GM06990 (cell line): ENCODE data around the gene CGAS.

Source experiments
- DNase-seq: peaks from one replicate; pipeline ENCODE4 v3.0.0-alpha.2; 2011; ENCODE audit not compliant: insufficient read length; ENCODE audit errors: extremely low read depth
- H3K27me3 ChIP-seq: replicated peaks from 2 replicates; pipeline ENCODE4 v1.6.0; 2011; ENCODE audit warnings: low read length; ENCODE audit not compliant: control insufficient read depth, insufficient read depth
- H3K36me3 ChIP-seq: 2 replicates; pipeline ENCODE4 v1.5.1; 2011; ENCODE audit warnings: low read length; ENCODE audit not compliant: control insufficient read depth, insufficient read depth
- H3K4me3 ChIP-seq: replicated peaks from 2 replicates; pipeline ENCODE4 v1.5.1; 2011; ENCODE audit warnings: low read depth, mild to moderate bottlenecking, control low read depth, low read length
- CTCF ChIP-seq: IDR thresholded peaks from 2 replicates; pipeline ENCODE4 v1.5.1; 2011; ENCODE audit warnings: low read length, control low read depth, mild to moderate bottlenecking, inconsistent platforms; ENCODE audit not compliant: insufficient read depth, poor library complexity, severe bottlenecking

CGAS gene

GRCh38 chr6:73418081-73418741, 33.9 kb downstream of the CGAS start:
- no peaks in the 10 kb centered on the region for H3K27me3 ChIP-seq
- no peak for TF ChIP-seq CTCF
- peaks cover 6% of the 10 kb centered on the region for H3K36me3 ChIP-seq
- no peak overlapping the region for H3K4me3 ChIP-seq
- no peak for DNase-seq

GRCh38 chr6:73413102-73413501, 39.0 kb downstream of the CGAS start:
- no peak for TF ChIP-seq CTCF
- Histone ChIP-seq H3K4me3 (no peak overlapping the region), H3K27me3 (no peaks in the 10 kb centered on the region), H3K36me3 (no peaks in the 10 kb centered on the region)
- no peak for DNase-seq

GRCh38 chr6:73409395-73409794, 42.7 kb downstream of the CGAS start:
- no peak for DNase-seq
- Histone ChIP-seq H3K27me3 (no peaks in the 10 kb centered on the region), H3K36me3 (no peaks in the 10 kb centered on the region), H3K4me3 (no peak overlapping the region)
- no peak for TF ChIP-seq CTCF

GRCh38 chr6:73400656-73401055, 51.4 kb downstream of the CGAS start:
- no peak for DNase-seq
- Histone ChIP-seq H3K27me3 (no peaks in the 10 kb centered on the region), H3K4me3 (no peak overlapping the region), H3K36me3 (no peaks in the 10 kb centered on the region)
- no peak for TF ChIP-seq CTCF

- H3K36me3 ChIP-seq, result no peaks in the 10 kb centered on the region
- H3K27me3 ChIP-seq, result no peaks in the 10 kb centered on the region
- no peak for DNase-seq
- no peak for TF ChIP-seq CTCF
- no peak overlapping the region for H3K4me3 ChIP-seq
Measured at GRCh38 chr6:73395875-73396274, 56.2 kb downstream of the CGAS start.
